HG02759 (cell line): ENCODE measurements around the gene CDHR2.
"Not testable (repeated sequence)": the region's sequence is repeated elsewhere in the genome, so short reads cannot be mapped to it uniquely, and the experiment has no call there.

Source experiments
- ATAC-seq: cut with Tn5 transposase; IDR thresholded peaks from one replicate; pipeline ENCODE4 v1.9.1; 2021; ENCODE audit warnings: mild to moderate bottlenecking, moderate library complexity; ENCODE audit not compliant: unreplicated experiment

The CDHR2 gene

GRCh38 chr5:176541338-176542134 is 7.6 kb upstream of the CDHR2 start:
- ATAC-seq: no peak

- no peak for ATAC-seq
Observed at GRCh38 chr5:176542135-176542595, 7.0 kb upstream of the CDHR2 start.

GRCh38 chr5:176542596-176543427 is 6.3 kb upstream of the CDHR2 start:
- ATAC-seq: peak; percentile 68

- peak; percentile 82 for ATAC-seq
Observed at GRCh38 chr5:176543428-176544182, 5.5 kb upstream of the CDHR2 start.

- ATAC-seq: no peak
Observed at GRCh38 chr5:176545388-176545736, 3.8 kb upstream of the CDHR2 start.

- no peak for ATAC-seq
Observed at GRCh38 chr5:176545737-176546509, 3.2 kb upstream of the CDHR2 start.

- no peak for ATAC-seq
Observed at GRCh38 chr5:176547802-176548201, 1.3 kb upstream of the CDHR2 start.

GRCh38 chr5:176549871-176550270 is 729 bp downstream of the CDHR2 start:
- ATAC-seq: no peak

- no peak for ATAC-seq
Observed at GRCh38 chr5:176550275-176550831, 1.2 kb downstream of the CDHR2 start.

- not testable (repeated sequence) for ATAC-seq
Observed at GRCh38 chr5:176550937-176551336, 1.8 kb downstream of the CDHR2 start.

GRCh38 chr5:176552332-176552869 is 3.3 kb downstream of the CDHR2 start:
- no peak for ATAC-seq

GRCh38 chr5:176553260-176554085 is 4.3 kb downstream of the CDHR2 start:
- no peak for ATAC-seq

- no peak for ATAC-seq
Observed at GRCh38 chr5:176557846-176558245, 8.7 kb downstream of the CDHR2 start.

- ATAC-seq: no peak
Observed at GRCh38 chr5:176559683-176560082, 10.5 kb downstream of the CDHR2 start.

GRCh38 chr5:176560364-176560763 is 11.2 kb downstream of the CDHR2 start:
- ATAC-seq: no peak

- ATAC-seq: no peak
Observed at GRCh38 chr5:176561259-176561658, 12.1 kb downstream of the CDHR2 start.

GRCh38 chr5:176562189-176562588 is 13.0 kb downstream of the CDHR2 start:
- ATAC-seq: no peak

GRCh38 chr5:176564002-176564401 is 14.9 kb downstream of the CDHR2 start:
- ATAC-seq: no peak

- no peak for ATAC-seq
Observed at GRCh38 chr5:176565760-176566288, 16.7 kb downstream of the CDHR2 start.
